GM18907 (cell line): ENCODE results near the gene TLE4.

ENCODE experiments used
- ATAC-seq: cut with Tn5 transposase; IDR thresholded peaks from one replicate; pipeline ENCODE4 v1.9.1; 2021; ENCODE audit warnings: mild to moderate bottlenecking, moderate library complexity; ENCODE audit not compliant: unreplicated experiment

The TLE4 gene

DNA sequence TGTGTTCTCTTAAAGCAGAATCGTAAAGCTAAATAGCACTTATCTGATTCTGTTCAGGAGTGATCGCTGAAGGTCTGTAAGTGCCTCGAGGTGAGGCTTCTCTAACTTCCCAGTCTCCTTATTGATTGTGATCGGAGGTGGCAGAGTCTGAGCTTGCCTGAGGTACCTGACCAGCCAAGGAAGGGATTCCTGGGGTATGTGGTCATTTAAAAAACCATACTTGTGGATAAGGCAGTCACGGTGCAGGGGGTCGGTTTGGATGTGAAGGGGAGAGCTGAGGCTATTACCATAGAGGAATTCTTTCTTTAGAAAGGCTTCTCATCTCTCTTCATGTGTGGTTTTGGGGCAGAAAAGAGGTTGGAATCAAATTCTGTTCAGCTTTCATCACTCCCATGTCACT, 193.7 kb downstream of the TLE4 start:
- ATAC-seq = no peak

DNA sequence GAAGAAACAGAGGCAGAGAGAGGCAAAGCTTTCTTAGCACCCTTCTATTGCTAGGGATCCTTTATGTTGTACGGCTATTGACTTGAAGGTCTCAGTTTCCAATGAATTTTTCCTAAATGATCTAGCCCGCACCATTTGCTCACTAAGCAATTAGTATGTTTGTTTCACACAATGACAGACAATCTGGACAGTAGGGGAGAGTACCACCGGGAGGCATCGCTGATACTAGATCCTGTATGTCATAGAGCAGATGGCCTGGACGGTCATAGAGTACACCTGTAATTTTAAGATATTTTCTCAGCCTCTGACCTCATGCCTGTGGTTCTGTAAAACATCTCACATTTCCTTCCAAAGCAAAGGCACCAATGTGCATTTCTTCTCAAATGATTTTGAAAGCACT, 194.3 kb downstream of the TLE4 start:
- no peak for ATAC-seq

DNA sequence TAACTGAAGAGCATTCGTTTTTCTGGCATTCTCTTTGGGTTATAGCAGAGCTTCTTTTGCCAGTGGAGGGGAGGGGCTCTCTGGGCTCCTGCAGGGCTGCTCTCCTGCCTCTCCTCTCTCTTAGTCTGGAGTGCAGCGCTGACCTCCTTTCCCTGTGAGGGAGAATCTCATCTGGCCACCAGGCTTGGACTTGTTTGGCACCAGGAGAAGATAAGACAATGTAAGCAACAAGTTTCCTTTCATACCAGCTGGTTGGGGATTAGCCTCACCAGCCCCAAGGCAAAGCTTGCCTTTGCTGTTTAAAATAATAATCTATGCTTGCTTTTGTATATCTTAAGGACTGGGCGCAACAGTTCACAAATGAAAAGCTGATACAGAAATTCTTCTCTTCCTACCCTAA, 196.4 kb downstream of the TLE4 start:
- no peak for ATAC-seq

DNA sequence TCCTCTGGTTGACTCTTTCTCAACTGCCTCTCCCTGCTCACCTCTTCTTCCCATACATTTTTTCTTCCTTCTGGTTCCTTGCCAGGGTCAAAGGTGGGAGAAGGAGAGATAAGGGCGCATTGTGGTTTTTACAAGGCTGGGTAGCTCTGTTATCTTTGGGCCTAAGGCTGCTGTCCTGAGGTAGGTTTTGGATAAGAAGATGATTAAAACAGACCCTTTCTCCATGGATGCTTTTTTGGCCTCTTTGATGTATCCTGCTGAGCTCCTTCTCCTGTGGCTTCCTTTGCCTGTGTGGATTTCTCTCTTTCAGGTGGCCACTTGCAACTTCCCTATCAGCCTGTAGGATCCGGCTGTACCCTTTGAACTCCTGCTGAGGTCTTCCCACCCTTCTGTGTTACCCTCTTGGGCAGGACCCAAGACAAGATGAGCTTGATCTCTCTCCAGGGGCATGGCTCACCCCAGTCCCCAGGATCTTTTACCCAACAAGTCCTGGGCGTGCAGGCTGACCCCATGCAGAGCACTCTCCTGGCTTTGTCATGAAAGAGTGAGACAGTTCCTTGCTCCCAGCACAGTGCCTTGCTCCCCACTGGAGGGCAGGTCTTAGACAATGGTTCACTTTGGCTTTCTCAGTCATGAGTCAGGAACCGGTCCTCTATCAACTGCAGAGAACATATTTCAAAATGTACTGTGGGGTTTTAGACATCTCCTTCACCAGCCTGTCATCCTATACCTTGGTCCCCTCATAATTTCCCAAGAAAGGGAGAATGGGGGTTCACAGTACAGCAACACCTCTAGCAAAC, 197.9 kb downstream of the TLE4 start:
- no peak for ATAC-seq

DNA sequence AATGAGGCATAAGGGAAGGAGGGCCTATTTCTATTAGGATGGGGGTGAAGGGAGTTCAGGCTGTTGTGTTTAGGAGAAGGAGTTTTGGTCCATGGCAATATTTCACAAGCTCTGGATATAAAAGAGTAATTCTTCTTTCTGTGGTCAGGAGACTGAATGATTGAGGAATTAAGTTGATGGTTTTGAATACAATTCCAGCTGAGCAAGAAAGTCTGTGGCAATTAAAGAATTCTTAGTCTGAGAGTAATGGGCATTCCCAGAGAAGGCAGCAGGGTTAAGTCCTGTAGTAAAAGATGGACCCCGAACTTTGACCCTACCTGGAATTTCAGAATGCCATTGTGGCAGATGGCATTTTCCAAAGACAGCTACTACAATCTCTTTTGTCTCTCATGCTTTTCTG, 202.6 kb downstream of the TLE4 start:
- ATAC-seq = no peak
